Gastrocnemius medialis (tissue), 4 donors: ENCODE data around the gene DIO3. TPM values are rescaled to one million over a fixed set of nuclear protein-coding genes. Genes with fewer than 3 reads are reported as not detected.

ENCODE experiments used
- ATAC-seq, 2 donors: fragments of 150-250 bp; one replicate each; pipeline ENCODE4 v1.9.1; 2016
- DNase-seq, 2 donors: peaks; one replicate each; pipeline ENCODE4 v3.0.0-alpha.2; 2019
- H3K27ac ChIP-seq, 4 donors: fragments of 200-600 bp; sonication (generic); 1 replicate in 1 of 4; 2 replicates in 3 of 4; pipeline ENCODE4 v1.5.1; 2016 to 2018; ENCODE audit warnings: mild to moderate bottlenecking in 2 of 4, moderate library complexity in 1 of 4
- H3K27me3 ChIP-seq, 3 donors: fragments of 200-600 bp; sonication (generic) in 2 of 3; 1 replicate in 1 of 3; 2 replicates in 2 of 3; pipeline versions ENCODE4 v1.5.1 to v1.6.0; 2016 to 2019; ENCODE audit warnings: mild to moderate bottlenecking in 1 of 3, moderate library complexity in 1 of 3
- H3K36me3 ChIP-seq, 2 donors: fragments of 200-600 bp; sonication (generic) in 1 of 2; one replicate each; pipeline ENCODE4 v1.5.1; 2017 to 2018
- H3K4me1 ChIP-seq, 2 donors: fragments of 200-600 bp; sonication (generic) in 1 of 2; one replicate each; pipeline ENCODE4 v1.5.1; 2016 to 2017; ENCODE audit warnings: mild to moderate bottlenecking in 2 of 2
- H3K4me3 ChIP-seq, 4 donors: fragments of 200-600 bp; sonication (generic) in 3 of 4; 1 replicate in 1 of 4; 2 replicates in 3 of 4; pipeline ENCODE4 v1.5.1; 2016 to 2019; ENCODE audit warnings: mild to moderate bottlenecking in 2 of 4
- H3K9me3 ChIP-seq, 3 donors: fragments of 200-600 bp; sonication (generic) in 2 of 3; 1 replicate in 1 of 3; 2 replicates in 2 of 3; pipeline ENCODE4 v1.5.1; 2016 to 2019
- POLR2A ChIP-seq, 2 donors: fragments of 450-650 bp; IDR thresholded peaks; one replicate each; pipeline ENCODE4 v1.6.1; 2017; ENCODE audit warnings: antibody characterized with exemption in 2 of 2, mild to moderate bottlenecking in 2 of 2, moderate library complexity in 2 of 2
- in situ Hi-C, 4 donors: fragments of 200-750 bp; cut with MboI; loops; one replicate each; pipeline versions ENCODE4 v1.15.0 to v1.8.0; 2017; ENCODE audit warnings: low sequenced_read_pairs in 4 of 4
- intact Hi-C: fragments of 100-400 bp; cut with DNase I; formaldehyde crosslinking; loops from one replicate; pipeline ENCODE4 v1.15.1; 2023; ENCODE audit warnings: low total_unique reads
- total RNA-seq, 4 donors: library from RNA; depleted of rRNA; stranded (reverse); fragments of >200 nt; gene quantifications; one replicate each; pipeline versions ENCODE4 v1.1.0 to v1.2.3, GENCODE V29; 2016
- TF ChIP-seq, protein P1 (sequence below), 5 experiments: fragments of 450-650 bp in 3 of 5; fragments of 200-600 bp in 2 of 5; sonication (generic) in 2 of 5; IDR thresholded peaks in 4 of 5; conservative IDR thresholded peaks in 1 of 5; 1 replicate in 4 of 5; 2 replicates in 1 of 5; pipeline ENCODE4 v1.5.1; 2016 to 2019; ENCODE audit warnings: antibody characterized with exemption in 5 of 5, mild to moderate bottlenecking in 3 of 5, moderate library complexity in 3 of 5

DIO3 gene
- total RNA-seq, 4 donors from 2014 or later: 1.0 to 2.3 (median 1.0) TPM; not detected in 1

DNA sequence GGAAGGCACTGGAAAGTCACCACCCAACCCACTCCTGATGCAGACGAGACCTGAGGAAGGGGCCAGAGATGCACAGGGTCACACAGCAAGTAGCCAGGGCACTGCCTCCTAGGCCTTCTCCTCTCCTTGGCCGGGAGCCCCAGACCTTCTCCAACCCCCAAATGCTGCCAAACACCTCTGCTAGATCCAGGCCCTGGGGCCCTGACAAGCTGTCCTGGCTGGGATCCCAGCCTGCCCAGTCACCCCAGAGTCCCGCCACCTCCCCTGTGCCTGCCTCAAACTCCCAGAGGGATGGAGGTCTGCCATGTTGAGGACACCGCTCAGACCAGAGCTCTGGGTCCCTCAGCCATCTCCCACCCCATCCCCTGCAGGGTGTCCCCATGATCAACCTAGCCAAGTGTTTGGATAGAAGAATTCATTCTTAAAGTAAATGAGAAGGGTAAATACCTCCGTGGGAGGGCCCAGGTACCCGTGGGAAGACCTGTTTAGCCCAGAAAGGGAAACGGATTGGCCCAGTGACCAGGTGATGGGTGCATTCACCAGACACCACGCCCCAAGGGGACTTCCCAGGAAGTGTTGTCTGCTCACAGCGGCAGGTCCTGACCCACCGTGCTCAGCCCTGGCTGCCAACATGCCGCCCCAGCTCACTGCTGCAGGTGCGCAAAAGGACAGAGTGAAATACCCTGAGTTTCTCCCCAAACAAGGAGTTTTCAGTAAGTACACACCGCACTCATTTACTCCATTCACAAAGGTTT is 4.6 kb upstream of the DIO3 start:
- TF ChIP-seq, protein P1, sequence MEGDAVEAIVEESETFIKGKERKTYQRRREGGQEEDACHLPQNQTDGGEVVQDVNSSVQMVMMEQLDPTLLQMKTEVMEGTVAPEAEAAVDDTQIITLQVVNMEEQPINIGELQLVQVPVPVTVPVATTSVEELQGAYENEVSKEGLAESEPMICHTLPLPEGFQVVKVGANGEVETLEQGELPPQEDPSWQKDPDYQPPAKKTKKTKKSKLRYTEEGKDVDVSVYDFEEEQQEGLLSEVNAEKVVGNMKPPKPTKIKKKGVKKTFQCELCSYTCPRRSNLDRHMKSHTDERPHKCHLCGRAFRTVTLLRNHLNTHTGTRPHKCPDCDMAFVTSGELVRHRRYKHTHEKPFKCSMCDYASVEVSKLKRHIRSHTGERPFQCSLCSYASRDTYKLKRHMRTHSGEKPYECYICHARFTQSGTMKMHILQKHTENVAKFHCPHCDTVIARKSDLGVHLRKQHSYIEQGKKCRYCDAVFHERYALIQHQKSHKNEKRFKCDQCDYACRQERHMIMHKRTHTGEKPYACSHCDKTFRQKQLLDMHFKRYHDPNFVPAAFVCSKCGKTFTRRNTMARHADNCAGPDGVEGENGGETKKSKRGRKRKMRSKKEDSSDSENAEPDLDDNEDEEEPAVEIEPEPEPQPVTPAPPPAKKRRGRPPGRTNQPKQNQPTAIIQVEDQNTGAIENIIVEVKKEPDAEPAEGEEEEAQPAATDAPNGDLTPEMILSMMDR (IDR thresholded peaks at IDR 0.05 in 4 of 5, conservative IDR thresholded peaks at IDR 0.05 in 1 of 5): no peak
- TF ChIP-seq POLR2A (IDR thresholded peaks at IDR 0.05): no peak
- in situ Hi-C loops: no loop called here
- Histone ChIP-seq H3K27ac (peak overlapping the region in 1 of 4 donors; percentile 18), H3K27me3 (peaks cover 12 to 48% (median 32%) of the 10 kb centered on the region in 3 donors), H3K4me3 (no peak overlapping the region), H3K36me3 (no peaks in the 10 kb centered on the region), H3K4me1 (no peaks in the 10 kb centered on the region), H3K9me3 (no peaks in the 10 kb centered on the region)
- no peak for DNase-seq
- ATAC-seq: no peak
- intact Hi-C loops: loop anchor here (10.0 kb wide), 1 partner anchor 892 kb away; no protein-coding TSS in a partner anchor

- peaks cover 17 to 53% (median 38%) of the 10 kb centered on the region in 3 donors for H3K27me3 ChIP-seq
- no peak for ATAC-seq
Observed at GRCh38 chr14:101557321-101557695, 4.0 kb upstream of the DIO3 start.

DNA sequence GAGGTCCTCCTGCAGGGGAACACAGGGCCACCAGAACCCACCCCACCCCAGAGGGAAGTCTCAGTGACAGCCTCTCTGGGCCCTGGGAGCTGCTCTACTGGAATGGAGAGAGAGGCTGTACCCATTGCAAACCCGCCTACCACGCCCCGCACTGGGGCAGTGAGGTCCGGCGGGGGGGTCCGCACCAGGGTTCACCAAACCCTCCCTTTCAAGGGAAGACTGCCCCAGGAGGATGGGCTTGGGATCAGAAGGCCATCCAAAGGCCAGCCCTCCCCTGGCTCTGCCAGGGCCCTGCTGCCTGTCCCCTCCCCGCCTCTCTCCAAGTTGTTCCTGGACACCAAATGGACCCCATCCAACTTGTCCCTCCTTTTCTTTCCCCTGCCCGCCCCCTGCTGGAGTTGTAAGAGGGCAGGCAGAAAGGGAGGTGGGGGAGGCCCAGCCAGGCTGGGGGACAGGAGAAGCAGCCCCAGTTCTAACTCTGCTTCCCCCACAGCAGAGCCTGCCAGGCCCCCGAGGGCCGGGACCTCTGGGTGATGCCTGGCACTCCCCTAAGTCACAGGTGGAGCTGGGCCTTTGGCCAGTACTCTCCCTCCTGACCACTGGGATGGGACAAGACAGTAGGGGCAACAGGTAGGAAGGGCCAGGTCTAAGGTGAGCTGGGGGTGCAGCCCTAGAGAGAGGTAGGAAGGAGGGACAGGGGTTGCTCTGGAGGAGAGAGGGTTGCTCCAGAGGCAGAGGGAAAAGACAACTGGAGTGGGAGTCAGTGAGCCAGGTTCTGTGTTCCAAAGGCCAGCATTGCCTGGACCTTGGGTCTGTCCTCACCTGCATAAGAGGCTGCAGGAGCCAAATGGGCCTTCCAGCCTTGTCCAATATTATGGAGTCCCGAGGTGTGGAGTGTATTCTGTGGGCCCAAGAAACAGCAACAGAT is 3.2 kb upstream of the DIO3 start:
- intact Hi-C loops (loop anchor here (2.0 to 10.0 kb wide), 2 partner anchors 375 to 893 kb away; no protein-coding TSS in a partner anchor), in situ Hi-C loops (no loop called here)
- TF ChIP-seq POLR2A (IDR thresholded peaks at IDR 0.05): no peak
- TF ChIP-seq, protein P1 (IDR thresholded peaks at IDR 0.05 in 4 of 5, conservative IDR thresholded peaks at IDR 0.05 in 1 of 5): peak in 1 of 5 experiments; percentile 16
- Histone ChIP-seq H3K36me3 (no peaks in the 10 kb centered on the region), H3K4me3 (peak overlapping the region in 1 of 4 donors; percentile 50), H3K4me1 (no peaks in the 10 kb centered on the region), H3K9me3 (no peaks in the 10 kb centered on the region), H3K27ac (no peak overlapping the region), H3K27me3 (peaks cover 24 to 61% (median 45%) of the 10 kb centered on the region in 3 donors)
- peak; percentile 22 to 49 for DNase-seq
- ATAC-seq: peak in 1 of 2 donors; percentile 35

More at GRCh38 chr14:101557321-101557695, 4.0 kb upstream of the DIO3 start:
- DNase-seq: no peak
- H3K9me3 ChIP-seq: no peaks in the 10 kb centered on the region
- H3K4me1 ChIP-seq: no peaks in the 10 kb centered on the region
- no peaks in the 10 kb centered on the region for H3K36me3 ChIP-seq
- TF ChIP-seq, protein P1 (IDR thresholded peaks at IDR 0.05 in 4 of 5, conservative IDR thresholded peaks at IDR 0.05 in 1 of 5): no peak
- TF ChIP-seq POLR2A (IDR thresholded peaks at IDR 0.05): no peak
- H3K4me3 ChIP-seq: no peak overlapping the region
- H3K27ac ChIP-seq: peak overlapping the region in 1 of 4 donors; percentile 18
- in situ Hi-C loops: no loop called here
- intact Hi-C loops: loop anchor here (10.0 kb wide), 1 partner anchor 893 kb away; no protein-coding TSS in a partner anchor

DNA sequence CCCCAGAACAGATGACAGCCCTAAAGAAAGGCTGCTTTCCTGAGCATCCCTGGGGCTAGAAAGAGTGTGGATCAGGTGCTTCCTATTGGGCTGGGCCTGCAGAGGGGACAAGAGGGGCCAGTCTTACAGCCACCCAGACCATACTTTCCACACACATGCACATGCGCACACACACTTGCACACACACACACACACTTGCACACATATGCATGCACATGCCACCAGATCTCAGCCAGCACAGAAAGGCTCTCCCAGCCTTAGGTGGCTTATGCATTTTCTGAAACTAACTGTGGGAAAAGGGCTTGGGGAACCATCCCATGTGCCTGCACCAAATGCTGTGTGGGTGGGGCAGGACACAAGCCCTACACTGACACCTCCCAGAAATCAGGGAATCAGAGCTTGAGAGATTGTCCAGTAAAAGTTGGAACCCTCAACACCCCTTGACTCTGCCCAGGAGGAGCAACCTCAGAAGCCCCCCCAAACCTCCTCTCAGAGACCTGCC is 2.5 kb upstream of the DIO3 start:
- Histone ChIP-seq H3K27ac (peak overlapping the region; percentile 56 to 61 (median 59)), H3K27me3 (peaks cover 30 to 68% (median 52%) of the 10 kb centered on the region in 3 donors), H3K36me3 (no peaks in the 10 kb centered on the region), H3K4me3 (peak overlapping the region in 3 of 4 donors; percentile 35 to 50 (median 45)), H3K9me3 (no peaks in the 10 kb centered on the region), H3K4me1 (no peaks in the 10 kb centered on the region)
- ATAC-seq: no peak
- intact Hi-C loops (loop anchor here (2.0 to 10.0 kb wide), 2 partner anchors 376 to 894 kb away; no protein-coding TSS in a partner anchor), in situ Hi-C loops (no loop called here)
- no peak for DNase-seq
- no peak for TF ChIP-seq POLR2A (IDR thresholded peaks at IDR 0.05)
- TF ChIP-seq, protein P1 (IDR thresholded peaks at IDR 0.05 in 4 of 5, conservative IDR thresholded peaks at IDR 0.05 in 1 of 5): no peak
